GM18505 (cell line): ENCODE data around the gene EXTL2.
"Not testable (repeated sequence)": the region's sequence is repeated elsewhere in the genome, so short reads cannot be mapped to it uniquely, and the experiment has no call there.

Source experiments
- ATAC-seq: cut with Tn5 transposase; IDR thresholded peaks from one replicate; pipeline ENCODE4 v1.9.1; 2021; ENCODE audit not compliant: unreplicated experiment
- POLR2A ChIP-seq: IDR thresholded peaks from 4 replicates; pipeline ENCODE4 v1.6.1; 2011; ENCODE audit warnings: borderline replicate concordance; ENCODE audit not compliant: insufficient read depth, insufficient read length; ENCODE audit errors: extremely low read depth

Gene EXTL2

GRCh38 chr1:100883963-100884362, 10.7 kb downstream of the EXTL2 start:
- TF ChIP-seq POLR2A, result no peak
- ATAC-seq, result no peak

- no peak for ATAC-seq
- no peak for TF ChIP-seq POLR2A
Measured at GRCh38 chr1:100882698-100883097, 11.9 kb downstream of the EXTL2 start.

GRCh38 chr1:100881687-100882086, 13.0 kb downstream of the EXTL2 start:
- ATAC-seq, result no peak
- TF ChIP-seq POLR2A, result no peak

GRCh38 chr1:100879422-100879821, 15.2 kb downstream of the EXTL2 start:
- no peak for ATAC-seq
- no peak for TF ChIP-seq POLR2A

- ATAC-seq, result no peak
Measured at GRCh38 chr1:100876291-100876690, 18.4 kb downstream of the EXTL2 start.

GRCh38 chr1:100875228-100875627, 19.4 kb downstream of the EXTL2 start:
- no peak for ATAC-seq
- no peak for TF ChIP-seq POLR2A

More at GRCh38 chr1:100876291-100876690, 18.4 kb downstream of the EXTL2 start:
- no peak for TF ChIP-seq POLR2A

- TF ChIP-seq POLR2A, result no peak
- no peak for ATAC-seq
Measured at GRCh38 chr1:100874433-100874832, 20.2 kb downstream of the EXTL2 start.

GRCh38 chr1:100869996-100870395, 24.6 kb downstream of the EXTL2 start:
- ATAC-seq, result no peak
- no peak for TF ChIP-seq POLR2A

- no peak for ATAC-seq
- no peak for TF ChIP-seq POLR2A
Measured at GRCh38 chr1:100868364-100868995, 26.2 kb downstream of the EXTL2 start.

- no peak for ATAC-seq
- no peak for TF ChIP-seq POLR2A
Measured at GRCh38 chr1:100866901-100867206, 27.8 kb downstream of the EXTL2 start.

GRCh38 chr1:100866041-100866900, 28.4 kb downstream of the EXTL2 start:
- TF ChIP-seq POLR2A, result no peak
- peak; percentile 50 for ATAC-seq

- TF ChIP-seq POLR2A, result no peak
- no peak for ATAC-seq
Measured at GRCh38 chr1:100862591-100862990, 32.1 kb downstream of the EXTL2 start.

GRCh38 chr1:100861379-100861778, 33.3 kb downstream of the EXTL2 start:
- TF ChIP-seq POLR2A, result no peak
- ATAC-seq, result no peak

- ATAC-seq, result no peak
- no peak for TF ChIP-seq POLR2A
Measured at GRCh38 chr1:100860397-100860991, 34.1 kb downstream of the EXTL2 start.

GRCh38 chr1:100855116-100855515, 39.5 kb downstream of the EXTL2 start:
- not testable (repeated sequence) for ATAC-seq
